K562 (cell line): ENCODE measurements around the gene RCOR2. TPM values are rescaled to one million over a fixed set of nuclear protein-coding genes. Genes with fewer than 3 reads are reported as not detected.

Experiments used
- ATAC-seq: fragments of 200-7000 bp; cut with Tn5 transposase; 3 replicates; pipeline ENCODE4 v1.9.1; 2020; ENCODE audit warnings: moderate library complexity
- BruUV-seq: library from RNA; stranded (reverse); fragments of 400-500 nt; replicated peaks from 2 replicates; lab custom pipeline; 2021; lab: Mats Ljungman, UMichigan
- CTCF ChIA-PET: fragments of 300-600 bp; formaldehyde crosslinking; extraction: SDS; loops from one replicate; lab custom pipeline; 2021; ENCODE audit warnings: low intra/inter-chr PET ratio; lab: Yijun Ruan, JAX
- POLR2A ChIA-PET: fragments of 300-600, 350-650 bp; sonication (Branson Sonifier 250); formaldehyde crosslinking; extraction: SDS; loops from one replicate; lab custom pipeline; 2021; ENCODE audit warnings: antibody characterized with exemption, inconsistent platforms; lab: Yijun Ruan, JAX
- DNase-seq, 4 experiments: peaks; one replicate each; pipeline versions ENCODE4 v3.0.0 to v3.0.0-alpha.2; 2011 to 2018; ENCODE audit warnings: low spot score in 3 of 4, mixed read lengths in 3 of 4; ENCODE audit errors: extremely low read depth in 1 of 4
- FAIRE-seq: peaks from 2 replicates; lab custom pipeline; 2011; peaks lifted over from hg19 to GRCh38; lab: Jason Lieb, UNC
- H2AFZ ChIP-seq: 2 replicates; pipeline ENCODE4 v1.6.0; 2011; ENCODE audit warnings: low read depth, low read length, control low read depth, inconsistent platforms
- H3K27ac ChIP-seq: fragments of 200-600 bp; 3 replicates; pipeline ENCODE4 v1.8.0; 2011; ENCODE audit warnings: low read depth, mild to moderate bottlenecking, control low read depth, inconsistent platforms, low read length, moderate library complexity, mixed read lengths; ENCODE audit errors: extremely low read depth
- H3K27me3 ChIP-seq, 2 experiments: fragments of 300-600 bp in 1 of 2; 2 replicates in 1 of 2; 3 replicates in 1 of 2; pipeline versions ENCODE4 v1.6.0 to v1.8.0; 2011; ENCODE audit warnings: inconsistent platforms in 2 of 2, low read length in 2 of 2, mild to moderate bottlenecking in 1 of 2, mixed read lengths in 1 of 2, moderate library complexity in 1 of 2; ENCODE audit not compliant: control insufficient read depth in 2 of 2, insufficient read depth in 2 of 2
- H3K36me3 ChIP-seq: fragments of 300-600 bp; 3 replicates; pipeline ENCODE4 v1.8.0; 2011; ENCODE audit warnings: mild to moderate bottlenecking, low read length, inconsistent platforms; ENCODE audit not compliant: control insufficient read depth, insufficient read depth
- H3K4me1 ChIP-seq, 2 experiments: fragments of 200-600 bp in 1 of 2; replicated peaks in 1 of 2; 2 replicates in 1 of 2; 3 replicates in 1 of 2; pipeline versions ENCODE4 v1.5.1 to v1.8.0; 2011; ENCODE audit warnings: inconsistent platforms in 2 of 2, low read length in 2 of 2, mild to moderate bottlenecking in 1 of 2, mixed read lengths in 1 of 2, moderate library complexity in 1 of 2; ENCODE audit not compliant: control insufficient read depth in 2 of 2, insufficient read depth in 2 of 2
- H3K4me2 ChIP-seq: 2 replicates; pipeline ENCODE4 v1.6.1; 2011; ENCODE audit warnings: low read length, control low read depth, inconsistent platforms, mixed read lengths; ENCODE audit not compliant: insufficient read depth
- H3K4me3 ChIP-seq: fragments of 200-600 bp; sonication (generic), shearing (Covaris generic); 2 replicates; pipeline ENCODE4 v1.5.1; 2016; ENCODE audit warnings: control low read depth, inconsistent platforms
- H3K79me2 ChIP-seq: fragments of 200-600 bp; 3 replicates; pipeline ENCODE4 v1.8.0; 2011; ENCODE audit warnings: low read length, inconsistent platforms; ENCODE audit not compliant: control insufficient read depth, insufficient read depth
- H3K9ac ChIP-seq, 2 experiments: 2 replicates each; pipeline versions ENCODE4 v1.6.0 to v1.6.1; 2011; ENCODE audit warnings: low read depth in 2 of 2, low read length in 2 of 2, control low read depth in 1 of 2, inconsistent platforms in 1 of 2, mild to moderate bottlenecking in 1 of 2, mixed read lengths in 1 of 2; ENCODE audit not compliant: insufficient read depth in 1 of 2
- H3K9me1 ChIP-seq: one replicate; pipeline ENCODE4 v1.6.0; 2011; ENCODE audit warnings: inconsistent platforms, mild to moderate bottlenecking, low read length, moderate library complexity; ENCODE audit not compliant: control insufficient read depth, insufficient read depth
- H3K9me3 ChIP-seq: replicated peaks from 2 replicates; pipeline ENCODE4 v1.5.1; 2011; ENCODE audit warnings: low read depth, low read length, inconsistent platforms; ENCODE audit not compliant: control insufficient read depth, insufficient read depth
- H4K20me1 ChIP-seq: replicated peaks from 2 replicates; pipeline ENCODE4 v1.6.1; 2011; ENCODE audit warnings: low read length, inconsistent platforms, mixed read lengths; ENCODE audit not compliant: control insufficient read depth, insufficient read depth
- ARID2 ChIP-seq: fragments of 450-650 bp; IDR thresholded peaks from 2 replicates; pipeline ENCODE4 v1.6.1; 2017; ENCODE audit warnings: antibody characterized with exemption, mild to moderate bottlenecking
- GMEB1 ChIP-seq: fragments of 250-450 bp; sonication (Bioruptor Pico); IDR thresholded peaks from 2 replicates; pipeline ENCODE4 v1.4.0; 2020; ENCODE audit warnings: mild to moderate bottlenecking
- NUFIP1 ChIP-seq: fragments of 450-650 bp; IDR thresholded peaks from 2 replicates; pipeline ENCODE4 v1.6.1; 2018; ENCODE audit not compliant: partially characterized antibody
- SIN3B ChIP-seq: fragments of 450-650 bp; IDR thresholded peaks from 2 replicates; pipeline ENCODE4 v1.6.1; 2017; ENCODE audit warnings: low read depth, mild to moderate bottlenecking, moderate library complexity
- TCF15 ChIP-seq: fragments of 250-450 bp; sonication (Bioruptor Pico); IDR thresholded peaks from 2 replicates; pipeline ENCODE4 v1.8.0; 2022; ENCODE audit warnings: moderate library complexity, mild to moderate bottlenecking, inconsistent platforms
- ZNF586 ChIP-seq: fragments of 450-650 bp; formaldehyde crosslinking; conservative IDR thresholded peaks from 2 replicates; pipeline ENCODE4 v1.4.0; 2020; ENCODE audit warnings: mild to moderate bottlenecking, moderate library complexity
- WGBS: fragments of 100-300 bp; shearing (Covaris generic); methylation state at CpG from one replicate; pipeline ENCODE4 v1.1.6; 2016; ENCODE audit warnings: low coverage, mixed read lengths; ENCODE audit not compliant: insufficient coverage; ENCODE audit errors: missing lambda C conversion rate; 5-methylcytosine and 5-hydroxymethylcytosine counted together
- in situ Hi-C: fragments of 300-500 bp; cut with MboI; formaldehyde crosslinking; loops from 4 replicates; pipeline ENCODE4 v1.15.0; 2018; ENCODE audit warnings: inconsistent platforms, mixed read lengths
- intact Hi-C: fragments of 100-400 bp; cut with micrococcal nuclease; formaldehyde crosslinking; loops from 2 replicates; pipeline ENCODE4 v1.14.2; 2022
- polyA plus RNA-seq, 8 experiments: library from polyadenylated mRNA; depleted of rRNA in 4 of 8; stranded (reverse) in 5 of 8; unstranded in 3 of 8; fragments of >200 nt; fragmentation: Nextera tagmentation in 2 of 8; fragmentation: Illumina TruSeq in 1 of 8; extraction: Ambion mirVana in 2 of 8; extraction: Trizol in 1 of 8; gene quantifications; 2 replicates each; pipeline versions ENCODE4 v1.2.1 to v1.2.3, GENCODE V29; 2011 to 2014; ENCODE audit warnings: inconsistent platforms in 1 of 8, missing spikeins in 1 of 8
- total RNA-seq, 7 experiments: library from RNA; depleted of rRNA in 6 of 7; stranded (reverse); fragments of >200 nt in 6 of 7; fragmentation: Illumina TruSeq in 2 of 7; extraction: Trizol in 2 of 7; gene quantifications; 2 replicates each; pipeline versions ENCODE4 v1.2.1 to v1.2.3, GENCODE V29; 2011 to 2021; ENCODE audit warnings: low replicate concordance in 1 of 7

Gene RCOR2
- total and polyA plus RNA-seq, 9 of the 15 experiments (the other 6 are each of a cell fraction or from before 2014, with no cell fraction given) = 0.04 to 6.5 (median 2.5) TPM; not detected in 1

GRCh38 chr11:63931045-63931444, 14.1 kb upstream of the RCOR2 start:
- BruUV-seq = no TSS peak

More at GRCh38 chr11:63931045-63931444, 14.1 kb upstream of the RCOR2 start:
- Histone ChIP-seq H3K9ac (no peak overlapping the region), H3K27ac (no peak overlapping the region), H3K9me3 (no peaks in the 10 kb centered on the region), H3K9me1 (no peaks in the 10 kb centered on the region), H3K27me3 (no peaks in the 10 kb centered on the region), H2AFZ (no peak overlapping the region), H3K4me1 (no peaks in the 10 kb centered on the region; a peak in 1 of 5 replicates), H3K4me3 (no peak overlapping the region), H3K36me3 (no peaks in the 10 kb centered on the region), H3K79me2 (no peaks in the 10 kb centered on the region), H3K4me2 (no peak overlapping the region), H4K20me1 (no peaks in the 10 kb centered on the region)
- ChIA-PET POLR2A (no interaction called here), CTCF (no interaction called here)
- in situ Hi-C loops = no loop called here
- no peak for DNase-seq
- FAIRE-seq = no peak
- WGBS = 74% methylated on average over 6 of the region's 6 CpGs
- TF ChIP-seq ZNF586 (CRISPR knock-in tag) = no peak
- no peak for TF ChIP-seq NUFIP1
- TF ChIP-seq GMEB1 = no peak
- no peak for TF ChIP-seq TCF15
- TF ChIP-seq SIN3B = no peak
- no peak for TF ChIP-seq ARID2
- intact Hi-C loops = no loop called here
- ATAC-seq = no peak
